Endodermal cell (in vitro differentiated cells): ENCODE data around the gene RALBP1. TPM values are rescaled to one million over a fixed set of nuclear protein-coding genes. Genes with fewer than 3 reads are reported as not detected.

Source experiments
- DNase-seq: peaks from one replicate; pipeline ENCODE4 v3.0.0-alpha.2; 2017
- H3K27ac ChIP-seq: 2 replicates; pipeline ENCODE4 v1.5.1; 2013; ENCODE audit warnings: mild to moderate bottlenecking, low read depth, low read length, moderate library complexity
- H3K27me3 ChIP-seq: 2 replicates; pipeline ENCODE4 v1.6.1; 2013; ENCODE audit warnings: mild to moderate bottlenecking, low read length, moderate library complexity; ENCODE audit not compliant: insufficient read depth, control insufficient read depth, poor library complexity, severe bottlenecking
- H3K36me3 ChIP-seq: 2 replicates; pipeline ENCODE4 v1.7.0; 2013; ENCODE audit warnings: mild to moderate bottlenecking, low read length, moderate library complexity; ENCODE audit not compliant: control insufficient read depth, insufficient read depth
- H3K4me1 ChIP-seq: one replicate; pipeline ENCODE4 v1.7.0; 2013; ENCODE audit warnings: low read length; ENCODE audit not compliant: control insufficient read depth, insufficient read depth
- H3K4me3 ChIP-seq: 2 replicates; pipeline ENCODE4 v1.5.1; 2013; ENCODE audit warnings: mild to moderate bottlenecking, low read length, moderate library complexity
- H3K9ac ChIP-seq: 2 replicates; pipeline ENCODE4 v1.6.1; 2013; ENCODE audit warnings: mild to moderate bottlenecking, low read length, moderate library complexity; ENCODE audit not compliant: poor library complexity, severe bottlenecking; ENCODE audit errors: extremely low read depth
- H3K9me3 ChIP-seq: 2 replicates; pipeline ENCODE4 v1.6.1; 2013; ENCODE audit warnings: mild to moderate bottlenecking, low read length, moderate library complexity; ENCODE audit not compliant: control insufficient read depth
- H3K27ac Mint-ChIP-seq: 2 replicates; pipeline ENCODE4 v1.8.0; 2020; ENCODE audit warnings: mixed read lengths
- H3K27me3 Mint-ChIP-seq: 2 replicates; pipeline ENCODE4 v1.8.0; 2021; ENCODE audit warnings: mild to moderate bottlenecking, mixed read lengths; ENCODE audit not compliant: insufficient read depth
- H3K36me3 Mint-ChIP-seq: 2 replicates; pipeline ENCODE4 v1.8.0; 2020; ENCODE audit warnings: low read depth, mixed read lengths
- H3K4me1 Mint-ChIP-seq: 2 replicates; pipeline ENCODE4 v1.8.0; 2020; ENCODE audit warnings: mixed read lengths
- H3K4me3 Mint-ChIP-seq: 2 replicates; pipeline ENCODE4 v1.8.0; 2020; ENCODE audit warnings: mild to moderate bottlenecking, moderate library complexity, mixed read lengths
- H3K9me3 Mint-ChIP-seq: 2 replicates; pipeline ENCODE4 v1.8.0; 2020; ENCODE audit warnings: mild to moderate bottlenecking, mixed read lengths
- WGBS, 2 experiments: methylation state at CpG; one replicate each; pipeline versions ENCODE4 v1.1.5 to v1.1.7; 2013; ENCODE audit warnings: missing lambda C conversion rate in 2 of 2, mixed read lengths in 1 of 2; ENCODE audit not compliant: insufficient coverage in 1 of 2, insufficient read length in 1 of 2; 5-methylcytosine and 5-hydroxymethylcytosine counted together
- total RNA-seq, 2 donors: library from RNA; stranded (reverse); fragmentation: NEBNext Ultra II Directional in 1 of 2; extraction: Animal tissue kit (Norgen Biotek cat#: 25700) in 1 of 2; gene quantifications; 2 replicates in 1 of 2; 3 replicates in 1 of 2; pipeline ENCODE4 v1.2.1, GENCODE V29; 2021
- TF ChIP-seq, protein P1 (sequence below): fragments of 200-600 bp; sonication (generic); conservative IDR thresholded peaks from 2 replicates; pipeline ENCODE4 v1.5.0; 2021; ENCODE audit warnings: antibody characterized with exemption, mild to moderate bottlenecking

Gene RALBP1
- total RNA-seq, 2 donors from 2014 or later, result 60.5 to 64.9 TPM

DNA sequence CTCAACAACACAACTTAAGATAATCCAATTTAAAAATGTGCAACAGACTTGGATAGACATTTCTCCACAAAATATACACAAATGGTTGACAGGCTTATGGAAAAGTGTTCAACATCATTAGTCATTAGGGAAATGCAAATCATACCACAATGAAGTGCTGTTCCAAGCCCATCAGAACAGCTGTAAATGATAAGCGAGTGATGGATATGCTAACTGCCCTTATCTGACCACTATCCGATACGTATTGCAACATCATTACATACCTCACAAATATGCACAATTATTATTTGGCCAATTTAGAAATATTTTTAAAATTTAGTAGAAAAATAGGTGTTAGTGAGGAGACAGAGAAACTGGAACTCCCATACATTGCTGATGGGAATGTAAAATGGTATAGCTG is 76.9 kb downstream of the RALBP1 start:
- no peak overlapping the region for H3K27ac Mint-ChIP-seq
- peaks cover 21% of the 10 kb centered on the region for H3K9me3 Mint-ChIP-seq
- Histone ChIP-seq H3K27ac (no peak overlapping the region), H3K36me3 (peaks cover 93% of the 10 kb centered on the region), H3K9me3 (peaks cover 20% of the 10 kb centered on the region), H3K4me3 (no peak overlapping the region), H3K27me3 (no peaks in the 10 kb centered on the region), H3K9ac (no peak overlapping the region), H3K4me1 (peaks cover 4% of the 10 kb centered on the region)
- no peaks in the 10 kb centered on the region for H3K27me3 Mint-ChIP-seq
- no peaks in the 10 kb centered on the region for H3K4me1 Mint-ChIP-seq
- no peak overlapping the region for H3K4me3 Mint-ChIP-seq
- TF ChIP-seq, protein P1, sequence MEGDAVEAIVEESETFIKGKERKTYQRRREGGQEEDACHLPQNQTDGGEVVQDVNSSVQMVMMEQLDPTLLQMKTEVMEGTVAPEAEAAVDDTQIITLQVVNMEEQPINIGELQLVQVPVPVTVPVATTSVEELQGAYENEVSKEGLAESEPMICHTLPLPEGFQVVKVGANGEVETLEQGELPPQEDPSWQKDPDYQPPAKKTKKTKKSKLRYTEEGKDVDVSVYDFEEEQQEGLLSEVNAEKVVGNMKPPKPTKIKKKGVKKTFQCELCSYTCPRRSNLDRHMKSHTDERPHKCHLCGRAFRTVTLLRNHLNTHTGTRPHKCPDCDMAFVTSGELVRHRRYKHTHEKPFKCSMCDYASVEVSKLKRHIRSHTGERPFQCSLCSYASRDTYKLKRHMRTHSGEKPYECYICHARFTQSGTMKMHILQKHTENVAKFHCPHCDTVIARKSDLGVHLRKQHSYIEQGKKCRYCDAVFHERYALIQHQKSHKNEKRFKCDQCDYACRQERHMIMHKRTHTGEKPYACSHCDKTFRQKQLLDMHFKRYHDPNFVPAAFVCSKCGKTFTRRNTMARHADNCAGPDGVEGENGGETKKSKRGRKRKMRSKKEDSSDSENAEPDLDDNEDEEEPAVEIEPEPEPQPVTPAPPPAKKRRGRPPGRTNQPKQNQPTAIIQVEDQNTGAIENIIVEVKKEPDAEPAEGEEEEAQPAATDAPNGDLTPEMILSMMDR, result no peak
- peaks cover 91% of the 10 kb centered on the region for H3K36me3 Mint-ChIP-seq
- 97 to 100% methylated on average over 2 to 3 of the region's 3 CpGs for WGBS, 2 experiments
- no peak for DNase-seq

DNA sequence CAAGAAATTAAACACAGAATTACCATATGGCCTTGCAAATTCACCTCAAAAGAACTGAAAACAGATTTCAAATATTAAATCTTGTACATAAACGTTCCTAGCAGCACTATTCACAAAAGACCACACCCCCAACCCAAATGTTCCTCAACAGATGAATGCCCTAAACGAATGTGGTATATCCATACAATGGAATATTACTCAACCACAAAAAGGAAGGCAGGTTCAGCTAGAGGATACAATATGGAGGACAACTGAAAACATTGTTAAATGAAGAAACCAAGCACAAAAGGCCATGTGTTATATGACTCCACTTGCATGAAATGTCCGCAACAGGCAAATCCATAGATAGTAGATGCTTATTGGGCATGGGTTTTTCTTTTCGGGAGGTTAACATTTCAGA is 77.3 kb downstream of the RALBP1 start:
- Mint-ChIP-seq H3K4me1 (no peaks in the 10 kb centered on the region), H3K36me3 (peaks cover 92% of the 10 kb centered on the region), H3K4me3 (no peak overlapping the region), H3K27ac (no peak overlapping the region), H3K27me3 (no peaks in the 10 kb centered on the region), H3K9me3 (peaks cover 21% of the 10 kb centered on the region)
- H3K27me3 ChIP-seq, result no peaks in the 10 kb centered on the region
- no peak overlapping the region for H3K4me3 ChIP-seq
- peaks cover under 1% of the 10 kb centered on the region for H3K4me1 ChIP-seq
- H3K27ac ChIP-seq, result no peak overlapping the region
- peaks cover 93% of the 10 kb centered on the region for H3K36me3 ChIP-seq
- DNase-seq, result no peak
- no peak overlapping the region for H3K9ac ChIP-seq
- TF ChIP-seq, protein P1, result no peak
- peaks cover 20% of the 10 kb centered on the region for H3K9me3 ChIP-seq
- WGBS, 2 experiments, result 90 to 92% methylated on average over 2 to 4 of the region's 4 CpGs

DNA sequence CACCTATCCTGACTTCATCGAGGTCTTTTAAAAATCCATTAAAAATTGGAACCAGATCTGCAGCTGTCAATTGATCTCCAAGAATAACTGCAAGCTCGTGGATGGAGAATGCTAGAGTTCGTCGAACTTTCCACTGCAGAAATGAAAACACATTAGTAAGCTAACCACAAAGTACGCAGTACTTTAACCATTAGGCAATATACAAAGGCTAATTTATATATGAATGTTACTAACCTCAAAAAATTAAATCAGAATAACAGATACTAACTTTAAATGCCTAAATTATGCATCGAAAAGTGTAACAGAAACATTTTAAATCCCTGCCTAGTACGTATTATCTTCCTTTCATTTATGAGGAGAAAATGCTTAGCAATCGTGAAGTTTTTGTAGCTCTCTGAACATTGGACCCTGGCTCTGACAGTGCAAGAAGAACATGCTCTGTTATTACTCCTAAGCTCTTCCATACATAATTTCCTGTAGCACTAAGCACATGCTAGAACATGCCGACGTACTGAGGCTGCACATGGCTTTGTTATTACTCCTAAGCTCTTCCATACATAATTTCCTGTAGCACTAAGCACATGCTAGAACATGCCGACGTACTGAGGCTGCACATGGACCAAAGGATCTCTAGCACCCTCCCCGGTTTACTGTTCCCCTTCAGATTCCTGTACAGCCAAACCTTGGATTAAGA is 82.1 kb downstream of the RALBP1 start:
- Histone ChIP-seq H3K36me3 (peaks cover 92% of the 10 kb centered on the region), H3K27me3 (no peaks in the 10 kb centered on the region), H3K27ac (no peak overlapping the region), H3K9ac (no peak overlapping the region), H3K9me3 (peaks cover 19% of the 10 kb centered on the region), H3K4me1 (no peaks in the 10 kb centered on the region), H3K4me3 (no peak overlapping the region)
- DNase-seq, result no peak
- 97 to 99% methylated on average over 9 to 12 of the region's 13 CpGs for WGBS, 2 experiments
- H3K36me3 Mint-ChIP-seq, result peaks cover 87% of the 10 kb centered on the region
- H3K4me1 Mint-ChIP-seq, result no peaks in the 10 kb centered on the region
- no peaks in the 10 kb centered on the region for H3K27me3 Mint-ChIP-seq
- TF ChIP-seq, protein P1, result no peak
- peaks cover 16% of the 10 kb centered on the region for H3K9me3 Mint-ChIP-seq
- H3K4me3 Mint-ChIP-seq, result no peak overlapping the region
- no peak overlapping the region for H3K27ac Mint-ChIP-seq
